GM19397 (cell line): ENCODE measurements around the gene POLR3K.
A peak's percentile ranks its signal among the peaks of the same experiment; 100 is the strongest.
"Not testable (repeated sequence)": the region's sequence is repeated elsewhere in the genome, so short reads cannot be mapped to it uniquely, and the experiment has no call there.

Experiments used
- ATAC-seq: cut with Tn5 transposase; IDR thresholded peaks from one replicate; pipeline ENCODE4 v1.9.1; 2021; ENCODE audit warnings: mild to moderate bottlenecking, moderate library complexity; ENCODE audit not compliant: unreplicated experiment

POLR3K gene

DNA sequence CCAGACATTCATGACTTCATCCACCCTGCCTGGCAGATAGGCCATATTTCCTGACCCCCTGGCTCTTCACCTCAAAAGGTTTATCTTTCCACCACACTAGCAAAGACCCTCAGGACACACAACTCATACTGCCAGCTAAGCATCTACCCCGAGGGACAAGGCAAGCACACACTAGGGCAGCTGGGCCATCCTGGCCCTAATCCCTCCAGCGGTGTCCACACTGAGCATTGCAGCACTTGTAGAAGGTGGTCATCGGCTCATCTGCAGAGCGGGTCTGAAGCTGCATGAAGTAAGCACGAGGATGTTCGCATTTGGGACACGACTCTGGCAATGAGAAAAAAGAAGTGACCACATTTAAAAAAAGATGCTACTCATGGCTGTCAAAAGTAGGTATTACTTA, 6.2 kb downstream of the POLR3K start:
- ATAC-seq, result no peak

DNA sequence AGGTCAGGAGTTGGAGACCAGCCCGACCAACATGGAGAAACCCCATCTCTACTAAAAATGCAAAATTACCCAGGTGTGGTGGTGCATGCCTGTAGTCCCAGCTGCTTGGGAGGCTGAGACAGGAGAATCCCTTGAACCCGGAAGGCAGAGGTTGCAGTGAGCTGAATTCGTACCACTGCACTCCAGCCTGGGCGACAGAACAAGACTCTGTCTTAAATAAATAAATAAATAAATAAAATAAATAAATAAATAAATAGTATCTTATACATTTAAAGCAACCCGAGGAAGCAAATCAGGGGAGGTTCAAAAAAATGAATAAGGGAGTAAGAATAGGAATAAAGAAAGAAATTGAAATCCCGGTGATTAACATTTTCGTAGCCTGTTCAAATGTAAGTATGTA, 6.9 kb downstream of the POLR3K start:
- ATAC-seq, result not testable (repeated sequence)

DNA sequence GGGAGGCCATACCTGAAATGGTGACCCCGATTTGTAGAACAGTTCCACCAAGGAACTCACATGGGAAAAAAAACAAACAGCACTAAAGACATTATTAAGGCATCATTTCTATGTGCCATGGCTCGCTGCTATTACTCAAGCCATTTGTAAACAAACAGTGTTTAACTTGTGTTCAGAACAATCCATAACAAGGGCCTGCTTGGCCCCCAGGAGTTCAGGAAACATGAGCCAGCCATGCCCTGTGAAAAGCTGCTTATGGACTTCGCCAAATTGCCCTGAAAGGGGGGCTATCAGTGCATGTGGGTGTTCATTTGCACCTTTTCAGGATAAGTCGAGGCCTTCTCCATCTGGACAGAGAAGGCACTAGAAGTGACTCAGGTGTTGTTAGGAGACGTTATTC, 8.0 kb downstream of the POLR3K start:
- no peak for ATAC-seq

DNA sequence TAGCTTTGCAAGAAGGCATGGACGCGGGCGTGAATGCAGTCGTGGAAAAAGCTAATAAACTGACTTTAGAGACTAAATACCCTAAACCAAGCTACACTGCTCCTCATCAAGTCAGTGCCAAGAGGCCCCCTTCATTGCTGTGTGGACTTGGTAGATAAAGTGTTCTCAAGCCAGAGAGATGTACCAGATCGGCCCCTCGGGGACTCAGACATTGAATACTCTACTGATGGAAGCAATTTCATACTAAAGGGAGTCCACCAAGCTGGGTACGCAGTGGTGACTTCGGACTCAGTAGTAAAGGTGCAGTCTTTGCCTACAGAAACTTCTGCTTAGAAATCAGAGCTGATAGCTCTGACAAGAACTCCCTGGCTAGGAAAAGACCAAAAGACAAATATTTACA, 8.8 kb downstream of the POLR3K start:
- no peak for ATAC-seq

DNA sequence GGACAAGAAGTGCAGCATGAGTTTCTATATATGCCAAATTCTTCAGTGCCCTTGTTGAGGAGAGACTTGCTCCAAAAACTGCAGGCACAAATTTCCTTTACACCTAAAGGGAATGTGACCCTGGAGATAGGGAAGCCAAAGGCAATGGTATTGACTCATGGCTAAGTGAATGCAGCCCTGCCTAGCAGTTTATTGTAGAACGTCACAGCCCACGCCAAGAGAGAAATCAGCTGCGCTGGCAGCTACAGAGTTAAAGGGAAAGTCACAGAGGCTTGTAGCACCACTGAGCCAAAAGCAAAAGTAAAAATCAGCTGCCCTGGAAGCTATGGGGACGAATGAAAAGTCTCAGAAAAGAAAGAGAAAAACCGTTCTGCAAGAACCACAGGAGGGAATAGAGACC, 10.1 kb downstream of the POLR3K start:
- no peak for ATAC-seq

DNA sequence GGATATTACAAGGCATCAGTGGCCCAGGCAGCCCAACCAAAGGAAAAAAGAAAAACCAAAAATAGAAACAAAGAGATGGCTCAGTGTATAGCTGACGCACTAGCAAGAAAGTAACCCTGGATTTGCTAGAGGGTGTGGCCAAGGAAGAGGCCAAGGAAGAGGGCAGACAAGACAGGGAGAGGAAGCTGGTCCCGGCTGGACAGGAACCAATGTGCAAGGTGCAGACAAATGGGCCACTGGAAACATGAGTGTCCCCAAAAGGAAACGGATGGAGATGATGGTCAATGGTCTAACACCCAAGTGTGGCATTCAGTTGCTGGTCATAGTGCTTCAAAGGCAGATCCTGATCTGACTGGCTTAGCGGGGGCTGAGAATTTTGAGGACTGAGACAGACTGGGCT, 10.7 kb downstream of the POLR3K start:
- ATAC-seq, result no peak

DNA sequence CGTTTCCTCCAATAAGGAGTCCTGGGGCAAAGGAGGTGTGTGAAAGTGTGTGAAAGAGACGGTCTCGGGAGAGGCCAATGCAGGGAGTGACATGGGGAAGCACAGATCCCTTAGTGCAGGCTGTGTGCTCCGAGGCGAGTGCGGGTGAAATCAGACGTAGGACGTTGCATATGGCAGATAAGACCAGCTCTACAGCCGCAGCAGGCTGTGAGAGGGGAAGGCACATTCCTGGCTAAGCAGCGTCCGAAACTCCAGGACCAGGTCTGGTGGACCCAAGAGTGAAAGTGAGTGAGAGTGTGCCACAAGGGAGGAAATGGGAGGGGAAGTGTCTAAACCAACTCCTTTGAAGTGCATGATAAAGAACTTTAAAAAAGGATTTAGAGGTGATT, 11.3 kb downstream of the POLR3K start:
- ATAC-seq, result no peak

DNA sequence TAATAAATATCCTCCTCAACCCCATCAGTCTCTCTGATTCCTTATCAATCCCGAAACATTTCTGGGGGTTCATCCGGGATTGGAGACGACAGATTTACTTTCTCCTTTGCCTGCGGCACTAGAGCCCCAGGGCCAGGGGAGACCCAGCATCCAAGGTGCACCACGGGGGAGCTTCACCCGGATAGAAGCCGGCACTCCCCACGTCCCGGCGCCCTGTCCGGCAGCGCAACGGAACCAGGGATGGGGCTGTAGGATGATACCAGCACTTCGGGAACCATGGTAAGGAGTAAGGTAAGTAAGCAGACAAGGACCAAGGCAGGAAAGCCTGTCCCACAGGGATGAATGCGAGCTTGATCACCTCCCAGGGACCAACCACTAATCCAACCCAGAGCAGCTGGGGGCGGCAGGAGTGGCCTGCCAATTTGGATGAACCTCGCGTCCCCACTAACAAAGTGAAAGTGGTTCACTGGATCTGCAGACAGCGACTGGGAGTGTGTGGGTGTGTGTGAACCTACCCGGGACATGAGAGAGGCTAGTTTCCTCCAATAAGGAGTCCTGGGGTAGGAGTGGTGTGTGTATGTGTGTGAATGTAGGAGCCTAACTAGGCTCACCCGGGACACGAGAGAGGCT, 11.9 kb downstream of the POLR3K start:
- no peak for ATAC-seq

DNA sequence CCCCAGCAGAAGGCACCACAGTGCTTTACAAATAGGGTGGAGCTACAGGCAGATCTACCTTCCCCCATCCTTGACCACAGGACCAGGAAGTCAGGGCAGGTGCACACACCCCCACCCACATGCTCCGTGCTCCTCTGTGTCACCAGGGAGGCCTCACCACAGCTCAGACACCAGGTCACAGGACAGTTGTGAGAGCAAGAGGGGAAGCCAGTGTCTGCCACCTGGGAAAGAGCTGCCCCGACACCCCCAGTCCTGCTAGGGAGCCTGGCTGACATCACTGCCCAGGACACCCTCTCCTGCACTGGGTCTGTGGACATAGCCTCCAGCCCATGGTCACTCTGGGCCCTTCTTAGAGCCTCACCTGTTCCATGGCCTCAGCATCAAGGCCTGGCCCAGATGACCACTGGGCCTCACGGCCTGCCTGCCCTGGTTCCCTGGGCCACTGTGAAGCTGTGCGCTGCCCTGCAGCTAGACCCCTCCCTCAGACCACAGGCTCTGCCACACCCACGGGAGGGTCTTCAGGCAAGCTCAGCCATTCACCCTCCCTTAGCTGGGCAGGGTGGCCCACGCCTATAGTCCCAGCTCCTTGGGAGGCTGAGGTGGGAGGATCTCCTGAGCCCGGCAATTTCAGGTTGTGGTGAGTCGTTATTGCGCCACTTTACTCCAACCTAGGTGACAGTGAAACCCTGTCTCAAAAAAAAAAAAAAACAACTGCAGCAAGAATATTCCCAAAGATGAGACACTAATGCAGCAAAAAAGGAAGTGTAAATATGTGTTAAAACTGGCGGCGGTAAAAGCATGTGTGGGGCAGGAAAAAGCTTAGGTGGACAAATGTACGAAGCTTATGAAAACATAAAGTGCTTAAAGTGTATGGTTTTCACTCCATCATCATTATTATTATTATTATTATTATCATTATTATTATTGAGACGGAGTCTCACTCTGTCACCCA, 14.2 kb downstream of the POLR3K start:
- peak; percentile 63 for ATAC-seq

DNA sequence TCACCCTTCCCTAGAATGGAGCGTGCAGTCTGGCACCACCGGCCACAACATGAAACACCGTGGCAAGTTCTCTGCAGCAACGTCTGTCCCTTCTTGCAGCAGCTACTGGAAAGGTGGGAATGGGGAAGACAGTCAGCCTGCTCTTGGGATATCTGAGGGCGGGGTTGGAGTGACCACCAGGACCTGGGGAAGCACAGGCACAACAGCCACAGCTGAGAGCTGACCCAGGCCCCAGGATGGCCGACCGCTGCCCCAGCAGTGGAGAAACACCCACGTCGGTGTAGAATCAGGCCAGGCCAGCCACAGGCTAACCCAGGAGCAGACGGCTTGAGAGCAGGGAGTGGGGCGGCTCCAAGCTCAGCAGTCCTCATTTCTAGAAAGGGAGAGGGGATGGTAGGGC, 15.2 kb downstream of the POLR3K start:
- not testable (repeated sequence) for ATAC-seq

DNA sequence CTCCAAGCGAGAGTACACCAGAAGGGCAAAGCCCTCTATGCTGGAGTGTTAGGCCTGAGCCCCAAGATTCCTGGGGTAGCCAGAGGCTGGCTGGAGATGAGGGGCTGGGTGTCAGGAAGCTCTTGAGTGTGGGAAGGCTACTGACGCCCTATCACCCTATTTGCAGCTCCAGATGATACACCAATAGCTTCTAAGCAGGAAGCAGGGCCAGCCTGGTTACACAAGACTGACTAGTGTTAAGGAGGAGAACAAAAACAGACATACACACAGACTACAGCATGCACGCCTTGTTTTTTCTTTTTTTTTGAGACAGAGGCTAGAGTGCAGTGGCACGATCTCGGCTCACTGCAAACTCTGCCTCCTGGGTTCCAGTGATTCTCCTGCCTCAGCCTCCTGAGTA, 15.9 kb downstream of the POLR3K start:
- no peak for ATAC-seq

DNA sequence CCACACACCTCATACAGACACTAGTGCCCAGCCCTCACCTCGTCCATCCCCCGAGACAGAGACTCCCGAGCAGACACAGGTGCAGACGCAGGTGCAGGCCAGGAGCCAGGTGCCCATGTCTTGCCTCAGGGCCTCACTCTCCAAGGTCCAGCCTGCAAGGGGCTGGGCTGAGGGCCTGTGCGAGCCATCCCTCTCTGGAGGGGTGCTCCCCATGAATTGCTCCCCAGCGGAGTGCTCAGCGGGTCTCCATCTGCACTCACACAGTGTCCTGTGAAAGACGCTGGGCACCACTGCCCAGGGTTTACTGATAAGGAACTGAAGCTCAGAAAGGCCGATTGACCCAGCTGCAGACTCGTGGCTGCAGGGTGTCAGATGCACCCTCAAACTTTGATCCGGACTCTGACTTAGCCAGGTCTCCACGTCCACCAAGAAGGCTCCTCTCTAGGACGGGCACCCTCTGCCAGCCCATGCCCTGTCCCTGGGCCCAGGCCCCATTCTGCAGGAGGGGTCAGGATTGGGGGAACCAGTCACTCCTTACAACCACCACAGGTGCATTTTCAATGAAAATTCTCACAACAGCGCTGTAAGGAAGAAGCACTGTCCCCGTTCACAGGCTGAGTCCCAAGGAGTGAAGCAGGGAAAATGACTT, 16.9 kb downstream of the POLR3K start:
- no peak for ATAC-seq

DNA sequence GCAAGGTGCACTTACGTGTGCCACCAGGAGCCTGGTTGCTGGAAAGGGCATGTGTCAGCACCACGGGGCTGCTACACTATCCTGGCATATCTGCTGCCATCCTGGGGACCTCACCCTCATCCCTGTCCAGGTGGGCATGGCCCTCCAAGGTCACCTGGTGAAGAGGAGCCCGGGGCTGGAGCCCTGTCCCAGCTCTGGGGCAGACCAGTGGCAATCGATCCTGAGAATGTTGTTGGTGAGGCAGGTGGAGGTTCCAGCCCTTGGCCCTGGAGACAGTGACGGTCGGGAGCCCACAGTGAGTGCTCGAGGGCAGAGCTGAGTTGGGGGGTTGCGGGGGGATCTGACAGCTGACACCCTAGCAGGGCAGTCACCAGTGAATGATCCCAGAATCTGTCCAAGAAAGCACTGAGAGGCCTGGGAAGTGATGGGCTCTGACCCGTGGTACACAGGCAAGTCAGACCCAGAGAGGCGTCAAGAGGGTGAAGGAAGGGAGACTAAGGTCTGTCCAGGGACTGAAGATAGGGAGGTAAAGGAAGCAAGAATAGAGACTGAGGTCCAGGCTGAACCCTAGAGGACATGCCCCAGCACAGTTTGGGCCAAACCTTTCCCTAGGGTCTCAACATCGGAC, 17.6 kb downstream of the POLR3K start:
- no peak for ATAC-seq

DNA sequence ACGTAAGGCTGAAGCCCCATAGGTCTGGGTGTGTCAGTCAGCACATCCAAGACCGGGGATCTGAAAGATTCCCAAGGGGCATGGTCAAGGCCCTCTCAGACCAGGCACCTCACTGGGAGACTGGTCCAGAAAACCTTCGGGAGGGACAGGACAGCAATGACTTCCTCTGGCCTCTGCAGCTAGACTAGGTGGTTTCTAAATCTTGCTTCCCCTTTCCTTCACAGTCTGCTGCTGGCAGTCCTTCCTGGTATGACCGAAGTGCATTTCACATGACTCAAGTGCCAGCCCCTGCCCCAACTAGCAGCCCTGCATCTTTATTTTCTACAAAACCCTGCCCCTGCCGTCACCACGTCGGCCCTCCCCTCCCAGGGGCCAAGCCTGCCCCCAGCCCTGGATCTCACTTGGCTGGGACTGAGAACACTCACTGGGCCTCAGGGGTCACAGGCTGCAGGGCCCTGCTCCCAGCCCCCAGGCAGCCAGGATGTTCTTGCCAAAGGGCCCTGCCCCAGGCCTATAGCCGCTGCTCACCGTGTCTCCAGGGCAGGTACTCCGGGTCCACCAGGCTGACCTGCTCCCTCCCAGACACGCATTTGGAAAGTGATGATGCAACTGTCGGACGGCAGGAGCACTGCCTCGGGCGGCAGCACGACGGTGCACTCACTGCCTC, 18.3 kb downstream of the POLR3K start:
- no peak for ATAC-seq

DNA sequence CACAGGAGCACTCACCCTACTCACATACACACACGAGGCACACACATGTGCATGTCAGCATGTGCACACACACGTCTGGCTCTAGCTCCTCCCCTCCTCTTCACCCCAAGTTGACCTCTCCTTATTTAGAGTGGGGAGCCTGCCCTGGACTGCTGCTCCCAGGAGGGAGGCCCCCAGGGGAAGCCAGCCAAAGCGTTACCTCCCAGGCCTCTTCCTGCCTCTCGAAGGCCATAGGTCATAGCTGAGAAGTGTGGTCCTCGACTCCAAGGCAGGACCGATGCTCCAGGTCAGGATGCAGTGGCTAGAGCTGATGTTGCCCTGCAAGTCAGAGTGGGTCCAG, 18.8 kb downstream of the POLR3K start:
- ATAC-seq, result no peak

DNA sequence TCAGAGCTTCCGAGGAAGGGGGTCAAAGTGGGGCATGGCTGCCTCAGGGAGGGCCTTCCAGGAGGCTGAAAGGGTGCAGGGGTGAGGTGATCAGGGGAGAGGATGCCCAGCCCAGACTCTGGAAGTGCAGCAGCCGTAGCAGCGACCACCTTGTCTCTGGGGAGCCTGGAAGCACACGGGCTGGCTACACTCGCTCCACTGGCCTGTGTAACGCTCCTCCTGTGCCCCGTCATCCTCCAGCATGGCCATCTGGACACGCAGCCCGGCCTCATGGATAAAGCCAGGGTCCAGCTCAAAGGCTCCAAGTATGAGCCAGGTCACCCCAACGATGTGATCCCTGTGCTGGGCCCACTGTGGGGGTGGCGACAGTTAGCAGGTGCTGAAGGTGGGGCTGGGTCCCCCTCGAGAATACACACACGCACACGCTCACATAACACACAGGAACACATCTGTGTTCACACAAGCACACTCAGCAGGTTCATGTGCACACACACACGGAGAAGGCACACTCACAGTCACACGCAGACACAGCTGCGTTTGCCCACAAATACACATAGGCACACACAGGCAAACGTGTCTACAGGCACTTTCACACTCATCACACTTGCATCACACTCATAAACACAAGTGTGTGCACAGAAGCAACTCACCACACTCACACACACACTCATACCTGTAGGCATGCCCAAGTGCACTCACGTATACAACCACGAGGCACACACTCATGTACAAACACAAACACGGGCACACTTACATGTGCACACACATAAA, 19.3 kb downstream of the POLR3K start:
- no peak for ATAC-seq

DNA sequence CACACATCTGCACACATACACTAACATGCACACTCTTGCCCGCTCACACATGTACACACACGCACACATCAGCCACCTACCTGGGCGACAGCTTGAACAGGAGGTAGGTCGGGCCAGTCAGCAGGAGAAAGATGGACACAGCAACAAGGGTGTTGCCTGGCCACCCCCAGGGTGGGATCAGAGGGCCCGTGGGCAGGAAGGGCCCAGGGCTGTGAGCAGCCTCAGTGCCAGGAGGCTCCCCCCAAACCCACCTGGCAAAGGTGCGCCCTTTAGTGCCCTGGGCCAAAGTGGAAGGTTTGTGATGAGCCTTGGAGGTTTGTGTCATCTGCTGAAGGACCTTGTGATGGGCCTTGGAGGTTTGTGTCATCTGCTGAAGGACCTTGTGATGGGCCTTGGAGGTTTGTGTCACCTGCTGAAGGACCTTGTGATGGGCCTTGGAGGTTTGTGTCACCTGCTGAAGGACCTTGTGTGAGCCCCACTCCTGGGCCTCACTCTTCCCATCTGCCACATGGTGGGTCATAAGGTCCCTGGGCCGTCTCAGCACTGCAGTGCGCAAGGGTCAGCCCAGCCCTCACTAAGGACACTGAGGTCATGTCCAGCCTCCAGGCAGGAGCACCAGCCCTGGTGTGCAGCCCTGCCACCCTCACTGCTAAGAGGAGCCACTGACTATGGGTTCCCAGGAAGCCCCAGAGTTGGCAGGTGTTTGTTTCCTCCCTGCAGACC, 20.1 kb downstream of the POLR3K start:
- not testable (repeated sequence) for ATAC-seq

DNA sequence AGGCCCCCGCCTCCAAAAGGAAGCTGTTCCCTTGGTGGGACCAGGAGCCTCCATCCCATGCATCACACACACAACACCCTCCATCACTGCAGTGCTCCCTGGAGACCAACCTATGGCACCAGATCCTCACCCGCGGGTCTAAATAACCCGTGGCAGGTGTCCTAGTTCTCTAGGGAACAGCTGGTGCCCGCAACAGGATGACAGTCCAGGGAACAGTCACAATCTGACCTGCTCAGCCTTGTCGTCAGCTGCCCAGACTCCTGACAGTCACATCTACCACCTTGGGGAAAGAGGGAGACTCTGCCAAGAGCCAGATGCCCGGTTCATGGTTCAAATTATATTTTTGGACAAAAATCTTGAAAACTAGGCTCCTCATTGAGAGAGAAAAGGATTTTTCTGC, 22.8 kb downstream of the POLR3K start:
- ATAC-seq, result not testable (repeated sequence)

DNA sequence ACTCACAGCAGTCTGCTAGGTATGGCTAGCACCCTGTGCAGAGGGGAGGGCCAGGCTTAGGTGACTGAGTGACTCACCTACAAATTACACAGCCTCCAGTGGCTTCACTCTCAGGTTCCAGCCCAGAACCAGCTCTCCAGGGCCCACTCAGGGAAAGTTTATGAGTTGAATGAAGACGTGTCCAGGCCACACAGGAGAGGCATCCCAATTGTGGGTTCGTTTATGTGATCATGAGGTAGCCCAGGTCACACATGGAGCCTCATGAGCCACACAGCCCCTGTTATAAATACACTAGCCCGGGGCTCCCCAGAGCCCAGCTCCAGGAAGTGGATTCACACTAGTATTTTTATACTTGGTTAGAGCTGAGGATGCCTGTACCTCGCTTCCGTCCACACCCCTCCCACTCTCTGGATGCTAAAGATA, 27.5 kb downstream of the POLR3K start:
- ATAC-seq, result peak; percentile 65

DNA sequence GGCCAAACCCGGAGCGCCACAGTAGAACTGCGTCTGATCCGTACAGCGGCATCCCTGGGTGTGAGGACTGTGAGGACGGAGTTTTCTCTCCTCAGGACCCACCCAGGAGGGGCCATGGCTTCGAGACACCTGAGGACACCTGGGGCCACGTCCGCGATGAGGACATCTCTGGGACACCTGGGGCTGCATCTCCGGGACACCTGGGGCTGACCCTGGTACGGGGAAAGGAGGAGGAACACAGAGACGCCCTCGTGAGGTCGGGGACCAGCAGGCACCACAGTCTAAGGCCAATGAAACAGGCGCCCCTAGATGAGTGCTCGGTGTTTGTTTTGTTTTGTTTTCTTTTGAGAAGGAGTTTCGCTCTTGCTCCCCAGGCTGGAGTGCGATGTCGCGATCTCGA, 29.3 kb downstream of the POLR3K start:
- ATAC-seq, result not testable (repeated sequence)
